ENCODE results near the gene FAM170A.

The FAM170A gene, protein sequence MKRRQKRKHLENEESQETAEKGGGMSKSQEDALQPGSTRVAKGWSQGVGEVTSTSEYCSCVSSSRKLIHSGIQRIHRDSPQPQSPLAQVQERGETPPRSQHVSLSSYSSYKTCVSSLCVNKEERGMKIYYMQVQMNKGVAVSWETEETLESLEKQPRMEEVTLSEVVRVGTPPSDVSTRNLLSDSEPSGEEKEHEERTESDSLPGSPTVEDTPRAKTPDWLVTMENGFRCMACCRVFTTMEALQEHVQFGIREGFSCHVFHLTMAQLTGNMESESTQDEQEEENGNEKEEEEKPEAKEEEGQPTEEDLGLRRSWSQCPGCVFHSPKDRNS

DNA sequence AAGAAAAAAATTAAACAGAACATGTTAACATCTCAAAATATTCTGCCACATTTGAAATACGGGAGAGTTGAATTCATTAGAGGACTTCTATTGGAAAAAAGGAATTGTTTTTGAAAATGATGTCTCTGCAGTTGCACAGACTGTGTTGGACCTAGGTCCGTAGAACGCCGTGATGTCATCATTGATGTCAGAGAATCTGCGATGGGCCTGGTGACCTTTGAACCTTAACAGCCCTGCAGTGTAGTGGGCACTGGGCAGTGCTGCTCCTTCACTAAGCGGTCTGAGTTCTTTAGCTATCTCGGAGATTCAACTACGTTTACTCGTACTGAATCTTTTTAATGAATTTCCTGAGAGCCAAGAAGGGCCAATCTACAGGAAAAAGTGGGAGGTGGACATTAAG is at the start of gene FAM170A:
FAM170A (plus strand) TSS at position 220 of the 400 bp plus-strand sequence. CDS start 211 bp downstream, outside the sequence.
- no peak for DNase-seq

DNA sequence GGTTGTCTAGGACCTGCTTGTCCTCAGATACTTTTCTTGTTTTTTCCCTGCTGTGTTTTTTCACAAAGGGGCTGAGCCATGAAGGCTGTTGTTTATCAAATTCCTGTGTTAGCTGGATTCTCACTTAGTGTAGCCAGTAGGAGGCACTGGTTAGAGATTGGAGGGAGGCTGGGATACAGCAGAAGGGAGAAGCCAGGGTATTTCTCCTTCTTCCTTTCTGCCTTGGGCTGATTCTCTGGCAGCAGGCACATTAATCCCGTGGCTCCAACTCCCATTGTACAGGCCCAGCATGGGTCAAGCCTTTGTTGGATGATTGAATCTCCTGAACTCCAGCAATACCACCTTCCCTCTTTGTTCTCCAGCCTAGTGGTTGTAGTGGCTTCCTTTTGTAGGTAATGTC is 46.4 kb upstream of the FAM170A start:
- DNase-seq = peak; percentile 48

DNA sequence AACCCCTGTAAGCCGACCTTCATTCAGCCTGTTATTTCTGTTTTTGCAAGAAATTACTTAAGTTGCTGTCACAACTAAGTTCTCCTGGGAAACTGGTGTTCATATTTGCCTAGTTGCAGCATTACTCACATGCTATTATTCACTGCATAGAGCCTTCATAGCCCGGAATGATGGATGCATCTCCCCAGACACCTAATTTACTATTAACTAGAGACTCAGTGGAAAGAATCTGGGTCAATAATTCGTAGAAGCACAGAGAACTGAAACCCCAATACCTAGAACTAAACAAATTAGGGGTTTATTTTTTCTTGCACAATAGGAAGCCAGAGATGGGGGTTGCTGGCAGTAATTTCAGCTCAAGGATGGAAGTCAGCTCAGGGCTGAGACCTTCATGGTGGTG is 45.7 kb upstream of the FAM170A start:
- DNase-seq = no peak

DNA sequence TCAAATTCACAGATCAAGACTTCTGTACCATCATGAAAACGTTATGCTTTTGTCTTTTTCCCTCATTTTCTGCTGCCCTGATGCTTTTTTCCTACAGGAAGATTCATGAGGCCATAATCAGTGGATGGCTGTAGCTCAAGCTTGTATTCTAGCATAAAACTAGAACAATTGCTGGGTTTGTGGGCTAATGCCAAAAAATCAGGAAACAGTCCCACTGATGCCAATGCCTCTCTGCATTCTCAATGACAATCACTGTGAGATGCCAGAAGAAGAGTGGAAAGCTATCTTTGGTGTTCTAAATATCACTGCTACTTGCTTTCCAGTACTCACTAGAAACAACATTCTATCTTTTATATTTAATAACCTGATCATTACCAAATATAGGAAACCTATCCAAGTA is 33.3 kb upstream of the FAM170A start:
- no peak for DNase-seq

DNA sequence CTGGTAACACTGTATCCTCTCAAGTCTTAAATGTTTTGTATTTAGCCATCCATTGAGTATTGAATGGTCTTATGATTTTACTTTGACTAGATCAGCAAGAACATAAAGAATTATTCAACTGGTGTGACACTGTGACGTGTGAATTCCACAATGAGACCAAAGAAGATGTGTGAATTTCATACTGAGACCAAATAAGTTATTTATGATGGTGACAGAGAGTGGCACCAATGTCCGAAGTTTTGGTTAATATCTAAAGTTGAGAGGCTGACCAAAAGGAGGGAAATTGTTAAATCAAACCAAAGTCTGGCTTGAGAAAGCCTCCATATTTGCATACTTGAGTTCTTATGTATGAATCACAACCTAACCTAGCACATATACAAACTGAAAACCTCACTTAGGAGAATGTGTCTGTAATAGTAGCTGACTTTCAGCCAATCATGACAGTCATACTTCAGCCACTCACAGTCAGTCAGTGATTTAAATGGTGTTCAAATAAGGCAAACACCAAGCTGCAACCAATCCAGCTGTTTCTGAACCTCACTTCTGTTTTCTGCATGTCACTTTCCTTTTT is 31.5 kb upstream of the FAM170A start:
- DNase-seq = no peak

DNA sequence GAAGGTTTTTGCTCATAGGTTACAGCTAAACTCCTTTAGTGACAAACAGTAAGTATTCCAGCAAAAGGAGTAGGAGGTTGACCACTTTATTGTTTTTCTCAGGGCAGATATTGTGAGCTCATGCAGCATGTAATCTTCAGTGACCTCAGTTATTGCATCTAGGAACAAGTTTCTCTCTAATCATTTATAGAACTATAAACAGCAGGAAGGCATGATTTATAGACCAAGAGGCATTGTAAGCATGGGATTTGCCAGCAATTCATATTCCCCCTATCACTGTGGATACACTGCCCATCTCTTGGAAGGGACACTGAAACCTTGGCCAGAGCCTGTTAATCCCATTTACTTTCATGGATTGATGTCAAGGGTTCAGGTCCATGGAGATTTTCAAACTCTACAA is 15.4 kb upstream of the FAM170A start:
- no peak for DNase-seq

DNA sequence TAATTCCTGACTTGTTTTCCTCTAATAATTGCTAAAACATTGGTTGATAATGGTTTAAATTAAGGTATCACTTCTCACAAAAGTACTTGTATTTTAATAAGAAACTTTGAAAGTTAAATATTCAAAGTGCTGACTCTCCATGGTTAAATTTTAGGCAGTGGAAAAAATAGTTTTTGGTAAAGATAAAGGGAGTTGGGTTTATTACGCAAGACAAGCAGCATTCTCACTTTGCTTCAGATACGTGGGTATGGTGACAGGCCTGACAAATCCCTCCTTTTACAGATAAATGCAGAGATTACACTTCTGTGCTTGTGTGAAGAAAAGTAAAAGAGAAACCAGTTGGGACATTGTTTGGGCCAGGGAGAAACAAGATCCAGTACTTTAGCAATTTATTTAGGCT is 14.5 kb upstream of the FAM170A start:
- no peak for DNase-seq

DNA sequence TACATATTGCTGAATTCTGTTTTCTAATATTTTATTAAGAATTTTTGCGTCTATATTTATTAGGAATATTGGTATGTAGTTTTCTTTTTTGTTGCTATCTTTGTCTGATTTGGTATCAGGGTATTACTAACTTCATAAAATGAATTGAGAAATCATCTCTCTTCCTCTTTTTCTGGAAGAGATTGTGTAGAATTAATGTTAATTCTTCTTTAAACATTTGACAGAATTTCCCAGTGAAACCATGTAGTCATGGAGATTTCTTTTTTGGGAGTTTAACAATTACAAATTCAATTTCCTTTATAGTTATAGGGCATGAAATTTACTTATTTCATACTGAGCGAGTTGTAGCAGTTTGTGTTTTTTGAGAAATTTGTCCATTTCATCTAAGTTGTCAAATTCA is 3.3 kb upstream of the FAM170A start:
- DNase-seq = no peak

DNA sequence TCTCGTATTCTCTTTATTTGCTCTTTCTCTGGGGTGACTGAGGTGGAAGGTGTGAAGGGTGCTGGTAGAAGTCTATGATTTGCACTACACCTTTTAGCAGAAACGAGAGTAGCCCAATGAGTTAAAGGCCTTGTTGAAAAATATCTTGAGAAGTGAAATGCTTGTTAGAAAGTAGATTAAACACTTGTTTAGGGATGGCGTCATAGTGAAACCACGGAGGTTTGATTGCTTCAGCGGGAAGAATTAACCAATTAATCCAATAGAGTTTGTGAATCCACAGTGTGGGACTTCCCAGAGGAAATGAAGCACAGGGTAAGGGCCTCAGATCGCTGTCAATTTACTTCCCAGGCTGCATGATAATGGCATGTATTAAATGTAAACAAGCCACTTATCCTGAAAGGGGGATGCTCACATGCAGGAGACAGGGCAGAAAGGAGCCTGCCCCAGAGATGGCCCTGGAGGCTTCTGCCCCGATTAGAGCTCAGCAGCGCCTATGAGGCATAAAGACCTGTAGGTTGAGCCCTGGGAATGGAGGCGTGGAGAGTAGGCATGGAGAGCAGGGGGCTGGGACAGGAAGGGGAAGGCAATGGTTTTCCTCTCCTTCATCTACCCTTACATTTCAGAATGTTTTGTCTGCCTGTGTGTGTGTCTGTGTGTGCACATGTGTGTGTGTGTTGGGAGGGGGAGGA is 1.5 kb downstream of the FAM170A start:
- DNase-seq = no peak

DNA sequence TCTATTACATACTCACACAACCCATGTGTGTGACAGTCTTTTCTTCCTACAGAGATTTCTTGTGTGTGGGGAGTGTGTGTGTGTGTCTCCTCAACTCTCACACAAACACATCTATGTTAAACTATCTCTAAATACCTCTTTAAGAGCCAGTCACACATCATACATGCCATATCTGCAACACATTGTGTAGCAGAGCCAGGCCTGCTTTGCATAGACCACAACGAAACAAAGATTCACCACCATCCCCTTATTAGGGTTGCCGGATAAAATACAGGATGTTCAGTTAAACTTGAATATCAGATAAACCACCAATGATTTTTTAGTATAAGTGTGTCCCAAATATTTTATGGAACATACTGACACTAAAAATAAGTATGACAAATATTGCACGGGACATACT is 2.3 kb downstream of the FAM170A start:
- DNase-seq = no peak

DNA sequence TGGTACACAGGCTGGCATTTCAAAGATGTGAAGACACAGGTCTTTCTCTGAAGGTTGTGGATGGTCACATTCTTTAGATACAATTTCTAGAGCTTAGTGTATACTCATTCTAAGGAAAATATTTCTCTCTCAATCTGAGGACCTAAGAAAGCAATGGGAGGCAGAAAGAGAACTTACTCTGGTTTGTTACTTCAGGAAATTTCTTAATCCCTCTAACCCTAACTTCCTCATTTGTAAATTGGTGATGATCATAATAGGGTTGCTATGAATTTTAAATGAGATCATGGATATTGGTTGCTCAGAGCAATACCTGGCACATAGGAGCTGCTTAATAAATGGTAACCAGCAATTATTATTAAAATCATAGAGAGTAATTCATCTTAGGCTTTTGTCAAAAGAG is 22.1 kb downstream of the FAM170A start:
- DNase-seq = no peak

DNA sequence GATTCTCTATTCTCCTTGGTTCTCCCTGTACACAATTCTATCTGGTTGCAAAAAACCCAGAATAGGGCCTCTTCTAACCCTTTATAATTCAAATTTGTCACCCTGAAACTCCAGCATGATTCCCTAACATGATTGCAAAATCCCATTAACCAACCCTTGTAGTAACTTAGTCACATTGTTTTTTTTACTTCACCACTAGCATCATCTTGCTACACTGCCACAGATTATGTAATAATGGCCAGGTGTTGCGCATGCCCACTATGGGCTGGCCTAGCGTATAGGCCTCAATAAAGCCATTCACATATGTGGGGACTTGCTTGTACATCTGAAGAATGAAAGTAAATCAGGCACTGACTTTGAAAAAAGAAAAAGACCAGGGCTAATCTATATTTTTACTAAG is 25.7 kb downstream of the FAM170A start:
- DNase-seq = no peak

DNA sequence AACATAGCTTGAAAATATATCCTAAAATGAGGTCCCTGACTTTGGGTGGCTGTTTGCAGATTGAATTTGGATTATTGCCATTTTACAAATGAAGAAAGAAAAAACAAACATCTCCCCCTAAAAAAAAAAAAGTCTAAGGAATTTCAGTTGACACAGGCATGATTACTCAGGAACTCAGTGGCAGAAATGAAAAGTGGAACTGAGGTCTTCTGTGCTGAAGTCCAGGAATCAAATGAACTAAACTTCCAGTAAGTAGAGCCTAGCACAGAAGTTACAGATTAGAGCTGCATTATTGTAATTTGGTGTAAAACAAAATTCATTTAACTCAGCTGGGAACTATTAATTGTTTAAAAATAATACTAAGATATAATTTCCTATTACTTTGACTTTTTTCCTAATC is 26.7 kb downstream of the FAM170A start:
- DNase-seq = no peak

DNA sequence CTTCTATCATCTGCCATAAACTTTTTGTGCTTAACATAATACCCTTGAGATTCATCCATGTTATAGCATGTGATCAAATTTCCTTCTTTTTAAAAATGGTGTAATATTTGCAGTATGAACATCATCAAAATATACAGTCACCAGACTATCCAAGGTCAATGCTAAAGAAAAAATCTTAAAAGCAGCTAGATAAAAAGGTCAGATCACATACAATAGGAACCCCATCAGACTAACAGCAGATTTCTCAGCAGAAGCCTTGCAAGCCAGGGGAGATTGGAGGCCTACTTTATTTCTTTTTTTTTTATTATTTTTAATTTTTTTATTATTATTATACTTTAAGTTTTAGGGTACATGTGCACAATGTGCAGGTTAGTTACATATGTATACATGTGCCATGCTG is 37.2 kb downstream of the FAM170A start:
- no peak for DNase-seq

DNA sequence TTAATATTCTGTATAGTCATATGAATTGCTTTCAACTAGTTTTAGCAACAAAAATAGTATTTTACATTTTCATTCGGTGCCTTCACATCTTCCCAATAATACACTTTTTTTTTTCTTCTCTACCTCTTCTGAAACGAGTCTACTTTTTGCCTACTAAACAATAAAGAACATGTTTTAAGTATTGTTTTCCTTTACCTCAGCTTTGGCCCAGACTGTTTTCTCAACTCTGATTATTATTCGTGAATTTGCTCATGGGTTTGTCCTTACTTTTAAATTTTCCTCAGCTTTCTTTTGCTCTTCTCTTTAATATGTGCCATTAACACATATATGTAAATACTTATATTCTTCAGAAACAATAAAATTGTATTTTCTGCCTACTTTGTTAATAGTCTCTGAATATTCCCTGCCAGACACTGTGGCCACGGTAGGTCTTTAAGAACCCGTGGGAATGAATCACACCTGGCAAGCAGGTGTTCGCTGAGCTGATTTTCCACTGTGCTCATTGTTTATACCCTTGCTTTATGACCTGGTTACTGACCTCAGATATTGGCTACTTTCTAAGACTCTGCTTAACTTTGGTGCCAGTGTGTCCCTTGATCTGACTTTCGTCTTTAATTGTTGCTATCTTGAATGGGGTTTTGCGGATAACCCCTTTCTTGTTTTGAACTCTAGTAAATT is 49.1 kb downstream of the FAM170A start:
- peak; percentile 8 for DNase-seq

DNA sequence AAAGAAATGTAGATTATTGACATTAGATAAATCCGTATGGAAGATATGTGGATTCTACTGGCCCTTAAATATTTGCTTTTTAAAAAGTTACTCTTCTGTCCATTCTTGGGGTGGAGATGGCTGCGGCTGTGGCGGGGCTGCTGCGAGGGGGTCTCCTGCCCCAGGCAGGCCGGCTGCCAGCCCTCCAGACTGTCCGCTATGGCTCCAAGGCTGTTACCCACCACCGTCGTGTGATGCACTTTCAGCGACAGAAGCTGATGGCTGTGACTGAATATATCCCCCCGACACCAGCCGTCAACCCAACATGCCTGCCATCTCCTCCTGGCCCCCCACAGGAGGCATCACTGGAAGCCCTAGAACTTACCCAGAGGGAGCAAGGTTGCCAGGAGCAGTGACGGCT is 50.7 kb downstream of the FAM170A start:
- no peak for DNase-seq

DNA sequence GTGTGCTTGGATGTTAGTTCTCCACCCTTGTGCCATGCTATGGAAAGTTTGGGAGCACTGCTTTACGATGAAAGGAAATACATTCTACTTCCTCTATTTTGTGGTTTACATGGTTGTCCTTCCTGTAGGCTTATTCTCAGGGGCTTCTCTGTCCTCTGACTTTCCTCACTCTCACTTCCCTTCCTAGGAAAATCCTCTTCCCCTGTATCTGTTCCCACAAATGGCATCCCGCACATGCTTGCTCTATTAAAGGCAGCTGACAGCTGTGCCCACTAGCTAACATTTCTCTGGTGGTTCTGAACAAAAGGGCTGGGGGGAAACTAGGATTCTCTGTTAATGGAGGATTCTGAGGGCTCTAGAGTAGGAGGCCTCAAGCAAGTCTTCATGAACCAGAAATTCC is 52.4 kb downstream of the FAM170A start:
- DNase-seq = no peak

DNA sequence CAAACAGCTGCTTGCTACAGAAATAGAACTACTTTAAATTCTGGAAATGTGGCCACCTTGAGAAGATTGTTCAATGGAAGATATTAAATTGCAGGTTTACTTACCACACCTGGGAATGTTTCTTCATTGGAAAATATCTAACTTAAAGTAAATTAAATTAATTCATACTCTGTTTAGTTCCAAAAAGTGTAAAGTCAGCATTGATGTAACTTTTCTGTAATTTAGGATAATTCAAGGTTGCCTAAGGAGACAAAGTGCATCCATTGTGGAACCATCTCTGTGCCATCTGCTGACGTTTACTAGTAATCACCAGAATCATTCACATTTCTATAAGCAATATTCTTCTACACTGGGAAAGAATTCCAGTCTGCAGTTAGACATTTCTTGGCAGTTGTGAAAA is 53.0 kb downstream of the FAM170A start:
- DNase-seq = no peak

Data from NCI-H69 (cell line).